CD4-positive, alpha-beta T cell treated with Interleukin-4 for 4 hours (primary cell): Measurements from ENCODE around the gene LINGO3.
"Not testable (repeated sequence)": the region's sequence is repeated elsewhere in the genome, so short reads cannot be mapped to it uniquely, and the experiment has no call there.

Experiments
- DNase-seq: peaks from one replicate; pipeline ENCODE4 v3.0.0-alpha.2; 2020

Gene LINGO3

GRCh38 chr19:2308114-2308556 is at the start of gene LINGO3:
TSS of gene LINGO3 (minus strand) at chr19:2308154. CDS start at chr19:2291776, 16,378 bp downstream.
- no peak for DNase-seq

- no peak for DNase-seq
Observed at GRCh38 chr19:2356036-2356646, 48.2 kb upstream of the LINGO3 start.

GRCh38 chr19:2355168-2356035 is 47.4 kb upstream of the LINGO3 start:
- no peak for DNase-seq

- no peak for DNase-seq
Observed at GRCh38 chr19:2354670-2355069, 46.7 kb upstream of the LINGO3 start.

GRCh38 chr19:2353887-2354592 is 46.1 kb upstream of the LINGO3 start:
- DNase-seq: no peak

GRCh38 chr19:2353159-2353886 is 45.4 kb upstream of the LINGO3 start:
- DNase-seq: no peak

GRCh38 chr19:2352121-2352520 is 44.2 kb upstream of the LINGO3 start:
- no peak for DNase-seq

- no peak for DNase-seq
Observed at GRCh38 chr19:2351591-2351990, 43.6 kb upstream of the LINGO3 start.

GRCh38 chr19:2350656-2351055 is 42.7 kb upstream of the LINGO3 start:
- DNase-seq: no peak

GRCh38 chr19:2349818-2350217 is 41.9 kb upstream of the LINGO3 start:
- DNase-seq: not testable (repeated sequence)

- DNase-seq: no peak
Observed at GRCh38 chr19:2345794-2346663, 38.1 kb upstream of the LINGO3 start.

GRCh38 chr19:2345076-2345475 is 37.1 kb upstream of the LINGO3 start:
- DNase-seq: no peak

- DNase-seq: no peak
Observed at GRCh38 chr19:2344381-2344870, 36.5 kb upstream of the LINGO3 start.

GRCh38 chr19:2343289-2343982 is 35.5 kb upstream of the LINGO3 start:
- DNase-seq: no peak

- DNase-seq: no peak
Observed at GRCh38 chr19:2342656-2343288, 34.8 kb upstream of the LINGO3 start.

GRCh38 chr19:2341982-2342381 is 34.0 kb upstream of the LINGO3 start:
- no peak for DNase-seq

GRCh38 chr19:2341244-2341751 is 33.3 kb upstream of the LINGO3 start:
- no peak for DNase-seq

- DNase-seq: no peak
Observed at GRCh38 chr19:2340496-2341243, 32.7 kb upstream of the LINGO3 start.

- no peak for DNase-seq
Observed at GRCh38 chr19:2339644-2340310, 31.8 kb upstream of the LINGO3 start.
